ENCODE measurements around the gene KDR. TPM values are rescaled to one million over a fixed set of nuclear protein-coding genes. Genes with fewer than 3 reads are reported as not detected.

The KDR gene
- total and polyA plus RNA-seq, 10 of the 15 experiments (the other 5 are each of a cell fraction or from before 2014, with no cell fraction given): 0.04 to 0.13 TPM; not detected in 8

GRCh38 chr4:55116450-55116849 lies 8.9 kb downstream of the KDR start:
- BruUV-seq (replicated peaks): no TSS peak
- RAD21 ChIA-PET (ENCODE audit: unreplicated experiment): no interaction called here
- TF ChIP-seq CREM (IDR thresholded peaks at IDR 0.05; ENCODE audit: low read depth) (no peak), ELK1 (IDR thresholded peaks at IDR 0.05; ENCODE audit: low read depth, low read length) (no peak), IKZF2 (IDR thresholded peaks at IDR 0.05) (no peak), SP1 (IDR thresholded peaks at IDR 0.05; ENCODE audit: low read depth, low read length) (no peak), MAX (IDR thresholded peaks at IDR 0.05; ENCODE audit: low read depth, low read length) (no peak), WRNIP1 (IDR thresholded peaks at IDR 0.05; ENCODE audit: borderline replicate concordance, low read depth, low read length) (no peak), RELA (IDR thresholded peaks at IDR 0.05; ENCODE audit: borderline replicate concordance, partially characterized antibody) (no peak), HDGF (IDR thresholded peaks at IDR 0.05) (no peak), SUZ12 (IDR thresholded peaks at IDR 0.05; ENCODE audit: unreplicated experiment) (no peak), BCL3 (IDR thresholded peaks at IDR 0.05; ENCODE audit: borderline replicate concordance, insufficient read depth, low read depth, low read length, poor library complexity, severe bottlenecking) (no peak), ZNF274 (IDR thresholded peaks at IDR 0.05; ENCODE audit: insufficient read depth, insufficient read length) (no peak), SMAD1 (IDR thresholded peaks at IDR 0.05; ENCODE audit: low read depth, partially characterized antibody) (no peak)
- Histone ChIP-seq H3K4me3 (no peak overlapping the region), H3K79me2 (ENCODE audit: control insufficient read depth, insufficient read depth, low read length) (no peaks in the 10 kb centered on the region), H3K9me3 (replicated peaks; ENCODE audit: control insufficient read depth, insufficient read depth, low read length) (no peaks in the 10 kb centered on the region), H3K27ac (ENCODE audit: control insufficient read depth, insufficient read depth) (no peak overlapping the region), H3K36me3 (ENCODE audit: control insufficient read depth in 2 of 2, insufficient read depth in 2 of 2, low read length in 1 of 2) (no peaks in the 10 kb centered on the region), H2AFZ (ENCODE audit: control insufficient read depth, low read depth, low read length) (no peak overlapping the region), H3K4me1 (ENCODE audit: control insufficient read depth, insufficient read depth, low read length) (no peaks in the 10 kb centered on the region), H3K4me2 (ENCODE audit: control insufficient read depth, insufficient read depth) (no peak overlapping the region), H3K9ac (ENCODE audit: control insufficient read depth, insufficient read depth, low read length) (no peak overlapping the region), H3K27me3 (replicated peaks in 1 of 2; ENCODE audit: control insufficient read depth in 2 of 2, insufficient read depth in 2 of 2, low read length in 1 of 2) (no peaks in the 10 kb centered on the region), H4K20me1 (ENCODE audit: control insufficient read depth, insufficient read depth) (no peaks in the 10 kb centered on the region)
- ATAC-seq (no peak), DNase-seq (ENCODE audit: low read depth, low spot score) (no peak), FAIRE-seq (no peak)
- in situ Hi-C loops (cut with MboI): no loop called here
- WGBS (ENCODE audit: insufficient coverage, insufficient replicate concordance, low lambda C conversion rate, missing lambda C conversion rate): 0% methylated on average over 1 of the region's 1 CpG
- CTCF ChIA-PET: no interaction called here
- SMC1A ChIA-PET (ENCODE audit: uncharacterized antibody, unreplicated experiment): no interaction called here
- POLR2A ChIA-PET: no interaction called here
- intact Hi-C loops (cut with micrococcal nuclease; ENCODE audit: unreplicated experiment): no loop called here
